Testis (tissue), 2 donors: ENCODE results near the gene DOCK6.

Experiments
- CTCF ChIP-seq, 3 experiments: fragments of 450-650 bp in 2 of 3; fragments of 200-600 bp in 1 of 3; sonication (generic) in 1 of 3; IDR thresholded peaks; one replicate each; pipeline ENCODE4 v1.5.1; 2016 to 2019; ENCODE audit warnings: antibody characterized with exemption in 3 of 3, mild to moderate bottlenecking in 2 of 3, moderate library complexity in 1 of 3
- POLR2A ChIP-seq: fragments of 450-650 bp; IDR thresholded peaks from one replicate; pipeline ENCODE4 v1.6.1; 2017; ENCODE audit warnings: antibody characterized with exemption, mild to moderate bottlenecking, moderate library complexity

DNA sequence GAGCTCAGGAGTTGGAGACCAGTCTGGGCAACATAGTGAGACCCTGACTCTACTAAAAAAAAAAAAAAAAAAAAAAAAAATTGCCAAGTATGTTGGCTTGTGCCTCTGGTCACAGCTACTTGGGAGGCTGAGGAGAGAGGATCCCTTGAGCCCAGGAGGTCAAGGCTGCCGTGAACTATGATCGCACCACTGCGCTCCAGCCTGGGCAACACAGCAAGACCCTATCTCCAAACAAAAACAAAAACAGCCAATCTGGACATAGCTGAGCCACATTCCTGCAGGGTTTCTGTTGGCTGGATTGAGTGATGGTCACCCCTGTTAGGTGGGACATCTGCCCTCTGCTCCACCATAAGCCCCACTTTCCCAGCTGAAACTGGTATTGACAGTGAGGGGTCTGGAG, 36.5 kb downstream of the DOCK6 start:
- no peak for TF ChIP-seq POLR2A
- TF ChIP-seq CTCF (IDR thresholded peaks at IDR 0.05) = no peak
